Astrocyte of the spinal cord (primary cell): ENCODE data around the gene MUC13.
"Not testable (repeated sequence)": the region's sequence is repeated elsewhere in the genome, so short reads cannot be mapped to it uniquely, and the experiment has no call there.

Experiments
- DNase-seq: peaks from one replicate; pipeline ENCODE4 v3.0.0; 2011; ENCODE audit warnings: low read depth, low spot score
- H3K4me3 ChIP-seq: 2 replicates; pipeline ENCODE4 v1.5.1; 2011; ENCODE audit warnings: low read depth, mild to moderate bottlenecking, low read length, moderate library complexity
- in situ Hi-C: cut with HindIII; loops from 2 replicates; pipeline ENCODE4 v1.10.0; 2017; ENCODE audit warnings: low sequenced_read_pairs
- TF ChIP-seq, protein P1 (sequence below): IDR thresholded peaks from 2 replicates; pipeline ENCODE4 v1.5.1; 2012; ENCODE audit warnings: low read depth, mild to moderate bottlenecking, low read length, inconsistent platforms

The MUC13 gene

DNA sequence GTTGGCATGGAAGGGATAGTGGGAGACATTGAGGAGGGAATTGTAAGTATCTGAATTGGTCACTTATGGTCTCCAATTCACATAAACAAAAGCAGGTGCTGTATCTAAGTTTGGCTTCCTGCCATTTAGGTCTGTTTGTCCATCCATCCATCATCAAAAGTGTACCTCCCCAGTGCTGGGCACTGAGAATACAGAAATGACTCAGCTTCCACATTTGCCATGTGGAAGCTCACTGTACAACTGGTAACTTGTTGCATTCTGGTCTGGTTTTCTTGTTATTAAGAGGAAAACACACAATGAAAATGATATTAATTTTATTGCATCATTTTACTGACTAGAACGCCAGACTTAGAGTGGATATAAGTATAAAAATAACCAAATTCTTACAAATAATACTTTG is 30.9 kb upstream of the MUC13 start:
- in situ Hi-C loops: no loop called here
- DNase-seq: no peak
- TF ChIP-seq, protein P1, sequence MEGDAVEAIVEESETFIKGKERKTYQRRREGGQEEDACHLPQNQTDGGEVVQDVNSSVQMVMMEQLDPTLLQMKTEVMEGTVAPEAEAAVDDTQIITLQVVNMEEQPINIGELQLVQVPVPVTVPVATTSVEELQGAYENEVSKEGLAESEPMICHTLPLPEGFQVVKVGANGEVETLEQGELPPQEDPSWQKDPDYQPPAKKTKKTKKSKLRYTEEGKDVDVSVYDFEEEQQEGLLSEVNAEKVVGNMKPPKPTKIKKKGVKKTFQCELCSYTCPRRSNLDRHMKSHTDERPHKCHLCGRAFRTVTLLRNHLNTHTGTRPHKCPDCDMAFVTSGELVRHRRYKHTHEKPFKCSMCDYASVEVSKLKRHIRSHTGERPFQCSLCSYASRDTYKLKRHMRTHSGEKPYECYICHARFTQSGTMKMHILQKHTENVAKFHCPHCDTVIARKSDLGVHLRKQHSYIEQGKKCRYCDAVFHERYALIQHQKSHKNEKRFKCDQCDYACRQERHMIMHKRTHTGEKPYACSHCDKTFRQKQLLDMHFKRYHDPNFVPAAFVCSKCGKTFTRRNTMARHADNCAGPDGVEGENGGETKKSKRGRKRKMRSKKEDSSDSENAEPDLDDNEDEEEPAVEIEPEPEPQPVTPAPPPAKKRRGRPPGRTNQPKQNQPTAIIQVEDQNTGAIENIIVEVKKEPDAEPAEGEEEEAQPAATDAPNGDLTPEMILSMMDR: no peak
- no peak overlapping the region for H3K4me3 ChIP-seq

DNA sequence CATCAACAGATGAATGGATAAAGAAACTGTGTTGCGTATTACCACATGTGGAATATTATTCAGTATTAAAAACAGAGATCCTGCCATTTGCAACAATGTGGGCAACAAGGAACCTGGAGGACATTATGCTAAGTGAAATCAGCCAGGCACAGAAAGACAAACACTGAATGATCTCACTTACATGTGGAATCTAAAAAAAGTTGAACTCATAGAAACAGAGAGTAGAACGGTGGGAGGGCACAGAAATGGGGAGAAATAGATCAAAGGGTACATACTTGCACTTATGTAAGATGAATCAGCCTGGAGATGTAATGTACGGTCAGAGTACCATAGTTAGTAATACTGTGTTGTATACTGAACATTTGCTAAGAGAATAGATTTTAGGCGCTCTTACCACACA is 29.8 kb upstream of the MUC13 start:
- TF ChIP-seq, protein P1: no peak
- in situ Hi-C loops: no loop called here
- peak; percentile 79 for DNase-seq
- no peak overlapping the region for H3K4me3 ChIP-seq

DNA sequence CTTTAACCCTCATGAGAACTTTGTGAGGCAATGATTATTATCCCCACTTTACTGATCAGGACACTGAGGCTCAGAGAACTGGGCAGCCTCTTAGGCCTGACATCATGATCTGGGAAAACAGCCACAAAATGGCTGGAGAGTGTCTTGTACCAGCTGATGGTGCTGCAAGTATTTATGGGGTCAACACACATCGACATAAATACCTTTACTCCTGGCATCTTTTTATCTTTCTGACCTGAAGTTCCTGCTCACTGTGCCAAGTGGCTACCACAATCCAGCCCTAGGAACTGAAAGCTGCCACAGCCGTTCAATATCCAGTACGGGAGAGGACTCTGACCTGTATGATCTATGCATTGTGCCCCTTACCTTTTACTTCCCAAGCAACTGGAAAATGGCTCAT is 29.2 kb upstream of the MUC13 start:
- DNase-seq: no peak
- in situ Hi-C loops: no loop called here
- H3K4me3 ChIP-seq: no peak overlapping the region
- TF ChIP-seq, protein P1: no peak

DNA sequence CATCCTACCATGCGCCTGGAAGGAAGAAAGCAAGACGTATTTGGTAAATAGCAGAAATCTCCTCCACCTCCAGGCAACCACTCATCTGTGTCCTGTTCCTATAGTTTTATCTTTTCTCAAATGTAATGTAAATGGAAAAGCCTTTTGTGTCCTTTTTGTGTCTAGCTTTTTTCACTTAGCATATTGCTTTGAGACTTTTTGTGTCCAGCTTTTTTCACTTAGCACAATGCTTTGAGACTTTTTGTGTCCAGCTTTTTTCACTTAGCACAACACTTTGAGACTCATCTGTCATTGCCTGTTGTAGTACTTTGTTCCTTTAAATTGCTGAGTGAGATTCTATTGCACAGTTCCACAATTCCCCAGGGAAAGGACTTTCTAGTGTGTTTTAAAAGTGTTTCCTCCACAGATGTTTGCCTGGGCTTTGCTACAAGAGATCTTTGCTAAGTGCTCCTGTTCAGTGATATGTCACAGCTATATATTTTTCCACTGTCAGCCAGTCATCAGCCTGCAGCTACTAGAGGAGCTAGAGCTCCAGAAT is 27.9 kb upstream of the MUC13 start:
- DNase-seq: no peak
- TF ChIP-seq, protein P1: no peak
- H3K4me3 ChIP-seq: no peak overlapping the region
- in situ Hi-C loops: no loop called here

DNA sequence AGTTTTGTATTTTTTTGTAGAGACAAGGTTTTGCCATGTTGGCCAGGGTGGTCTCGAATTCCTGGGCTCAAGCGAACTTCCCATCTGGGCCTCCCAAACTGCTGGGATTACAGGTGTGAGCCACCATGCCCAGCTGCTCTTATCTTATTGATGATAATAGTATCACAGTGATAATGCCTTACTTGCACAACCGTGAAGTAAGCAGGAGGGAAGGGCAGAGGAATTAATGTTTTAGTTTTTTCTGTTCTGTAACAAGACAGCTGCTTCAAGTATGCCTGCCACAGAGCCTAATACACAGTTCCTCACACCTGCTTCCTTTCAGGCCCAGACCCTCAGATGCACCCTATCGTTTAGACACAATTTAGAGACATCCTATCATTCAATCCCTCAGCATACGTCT is 26.1 kb upstream of the MUC13 start:
- H3K4me3 ChIP-seq: no peak overlapping the region
- in situ Hi-C loops: no loop called here
- TF ChIP-seq, protein P1: no peak
- no peak for DNase-seq

DNA sequence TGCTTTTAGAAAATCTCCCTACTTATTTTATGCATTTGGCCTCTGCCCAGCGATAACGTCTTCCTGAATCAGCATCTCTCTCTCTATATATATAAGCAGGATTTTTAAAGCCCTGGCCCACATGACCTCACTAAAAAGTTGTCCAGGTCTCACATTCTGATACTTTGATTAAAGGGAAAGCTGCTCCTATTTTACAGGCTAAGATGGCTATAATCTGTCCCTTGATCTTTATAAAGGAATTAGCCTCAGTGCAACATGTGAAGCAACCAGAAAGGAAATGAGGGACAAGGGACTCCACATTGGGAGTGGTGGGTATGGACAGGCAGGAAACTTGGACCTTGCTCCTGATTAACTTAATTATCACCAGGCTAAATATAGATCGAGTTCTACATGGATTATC is 25.6 kb upstream of the MUC13 start:
- no peak for DNase-seq
- no peak overlapping the region for H3K4me3 ChIP-seq
- in situ Hi-C loops: no loop called here
- TF ChIP-seq, protein P1: no peak

DNA sequence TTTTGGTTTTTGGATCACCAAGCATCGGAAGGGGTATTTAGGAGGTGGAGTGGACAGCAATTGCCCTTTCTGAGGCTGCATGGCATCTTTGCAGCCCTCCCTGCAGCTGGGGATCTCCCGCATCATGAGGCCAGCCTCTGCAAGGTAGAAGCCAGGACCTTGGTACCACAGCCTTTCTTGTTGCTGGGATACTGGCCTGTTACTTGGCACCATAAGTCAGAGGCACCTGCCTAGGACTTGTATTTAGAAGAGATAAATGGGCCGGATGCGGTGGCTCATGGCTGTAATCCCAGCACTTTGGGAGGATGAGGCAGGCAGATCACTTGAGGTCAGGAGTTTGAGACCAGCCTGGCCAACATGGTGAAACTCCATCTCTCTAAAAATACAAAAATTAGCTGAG is 23.4 kb upstream of the MUC13 start:
- DNase-seq, in situ Hi-C loops, H3K4me3 ChIP-seq: not testable (repeated sequence)
